GM23248 (cell line): ENCODE measurements around the gene LTB4R. TPM values are rescaled to one million over a fixed set of nuclear protein-coding genes. Genes with fewer than 3 reads are reported as not detected.

ENCODE experiments used
- DNase-seq: peaks from one replicate; pipeline ENCODE4 v3.0.0-alpha.2; 2015
- H2AFZ ChIP-seq: fragments of 200-600 bp; sonication (generic); 2 replicates; pipeline ENCODE4 v1.6.1; 2016; ENCODE audit warnings: antibody characterized with exemption
- H3F3A ChIP-seq: fragments of 200-600 bp; sonication (generic); 2 replicates; pipeline ENCODE4 v1.6.1; 2016; ENCODE audit warnings: mild to moderate bottlenecking, antibody characterized with exemption, mixed run types; ENCODE audit not compliant: insufficient read depth
- H3K27ac ChIP-seq: fragments of 200-600 bp; sonication (generic); 2 replicates; pipeline ENCODE4 v1.5.1; 2016; ENCODE audit warnings: mild to moderate bottlenecking
- H3K27me3 ChIP-seq: fragments of 200-600 bp; sonication (generic); replicated peaks from 2 replicates; pipeline ENCODE4 v1.6.1; 2016; ENCODE audit warnings: mild to moderate bottlenecking; ENCODE audit not compliant: insufficient read depth
- H3K36me3 ChIP-seq: fragments of 200-600 bp; sonication (generic); 2 replicates; pipeline ENCODE4 v1.6.1; 2016; ENCODE audit warnings: low read depth, mild to moderate bottlenecking
- H3K4me1 ChIP-seq: fragments of 200-600 bp; sonication (generic); 2 replicates; pipeline ENCODE4 v1.6.1; 2016; ENCODE audit warnings: mild to moderate bottlenecking; ENCODE audit not compliant: insufficient read depth
- H3K4me2 ChIP-seq: fragments of 200-600 bp; sonication (generic); one replicate; pipeline ENCODE4 v1.6.1; 2016; ENCODE audit warnings: mild to moderate bottlenecking; ENCODE audit not compliant: unreplicated experiment
- H3K4me3 ChIP-seq: fragments of 200-600 bp; sonication (generic); 2 replicates; pipeline ENCODE4 v1.5.1; 2016; ENCODE audit warnings: mild to moderate bottlenecking
- H3K79me2 ChIP-seq: fragments of 200-600 bp; sonication (generic); 2 replicates; pipeline ENCODE4 v1.6.1; 2016; ENCODE audit warnings: mild to moderate bottlenecking; ENCODE audit not compliant: insufficient read depth
- H3K9ac ChIP-seq: fragments of 200-600 bp; sonication (generic); 2 replicates; pipeline ENCODE4 v1.6.1; 2016; ENCODE audit warnings: mild to moderate bottlenecking
- H3K9me2 ChIP-seq: fragments of 200-600 bp; sonication (generic); 2 replicates; pipeline ENCODE4 v1.6.1; 2016; ENCODE audit warnings: mixed run types, mild to moderate bottlenecking, moderate library complexity; ENCODE audit not compliant: insufficient read depth
- H3K9me3 ChIP-seq: fragments of 200-600 bp; sonication (generic); one replicate; pipeline ENCODE4 v1.6.1; 2017; ENCODE audit warnings: low read depth
- H4K20me1 ChIP-seq: fragments of 200-600 bp; sonication (generic); 2 replicates; pipeline ENCODE4 v1.6.0; 2016; ENCODE audit not compliant: insufficient read depth
- EZH2 ChIP-seq: fragments of 200-600 bp; sonication (generic); IDR thresholded peaks from 2 replicates; pipeline ENCODE4 v1.6.1; 2018; ENCODE audit warnings: antibody characterized with exemption, mild to moderate bottlenecking; ENCODE audit not compliant: insufficient read depth, poor library complexity, severe bottlenecking
- EZH2phosphoT487 ChIP-seq: fragments of 200-600 bp; sonication (generic); IDR thresholded peaks from 2 replicates; pipeline ENCODE4 v1.6.1; 2018; ENCODE audit warnings: antibody characterized with exemption, moderate library complexity, mild to moderate bottlenecking, low read depth; ENCODE audit not compliant: insufficient read depth
- WGBS, 2 experiments: methylation state at CpG; one replicate each; pipeline ENCODE4 v1.1.6; 2015 to 2017; ENCODE audit warnings: low lambda C conversion rate in 2 of 2, low coverage in 1 of 2; ENCODE audit errors: missing lambda C conversion rate in 2 of 2; 5-methylcytosine and 5-hydroxymethylcytosine counted together
- in situ Hi-C: fragments of 300-500 bp; cut with MboI; formaldehyde crosslinking; loops from 2 replicates; pipeline ENCODE4 v1.15.0; 2020
- polyA plus RNA-seq: library from polyadenylated mRNA; unstranded; fragments of >200 nt; fragmentation: Nextera tagmentation; extraction: Ambion mirVana; gene quantifications from 2 replicates; pipeline ENCODE4 v1.2.1, GENCODE V29; 2016
- total RNA-seq: library from RNA; depleted of rRNA; stranded (reverse); fragments of >200 nt; shearing (Covaris generic); gene quantifications from 2 replicates; pipeline ENCODE4 v1.2.3, GENCODE V29; 2014

The LTB4R gene
- total and polyA plus RNA-seq, 2 experiments from 2014 or later: 1.1 to 2.4 TPM

- no peak overlapping the region for H3K4me2 ChIP-seq
- TF ChIP-seq EZH2: no peak
- TF ChIP-seq EZH2phosphoT487: no peak
- no peaks in the 10 kb centered on the region for H3K9me2 ChIP-seq
- H3K4me1 ChIP-seq: no peaks in the 10 kb centered on the region
- DNase-seq: no peak
- H3K27ac ChIP-seq: no peak overlapping the region
- no peaks in the 10 kb centered on the region; the same call in 1 of the 2 replicates for H3K27me3 ChIP-seq
- H3K9me3 ChIP-seq: no peaks in the 10 kb centered on the region
- H3K9ac ChIP-seq: no peak overlapping the region
- H2AFZ ChIP-seq: no peak overlapping the region
- WGBS, 2 experiments: 58 to 64% methylated on average over 9 to 10 of the region's 10 CpGs
- H3K79me2 ChIP-seq: no peaks in the 10 kb centered on the region
- H3F3A ChIP-seq: peaks cover 3% of the 10 kb centered on the region; the same call in 1 of the 2 replicates
- H4K20me1 ChIP-seq: no peaks in the 10 kb centered on the region
- no peak overlapping the region for H3K4me3 ChIP-seq
- in situ Hi-C loops: no loop called here
- no peaks in the 10 kb centered on the region for H3K36me3 ChIP-seq
Observed at GRCh38 chr14:24322672-24323071, 11.4 kb downstream of the LTB4R start.

- Histone ChIP-seq H3K9me3 (no peaks in the 10 kb centered on the region), H3F3A (no peaks in the 10 kb centered on the region), H3K36me3 (no peaks in the 10 kb centered on the region), H3K9ac (no peak overlapping the region), H2AFZ (no peak overlapping the region), H4K20me1 (no peaks in the 10 kb centered on the region), H3K27me3 (no peaks in the 10 kb centered on the region; the same call in 1 of the 2 replicates), H3K4me2 (no peak overlapping the region), H3K27ac (no peak overlapping the region), H3K9me2 (no peaks in the 10 kb centered on the region), H3K4me1 (no peaks in the 10 kb centered on the region), H3K79me2 (no peaks in the 10 kb centered on the region), H3K4me3 (no peak overlapping the region)
- in situ Hi-C loops: no loop called here
- peak; percentile 39 for DNase-seq
- 10% methylated on average over 3 of the region's 3 CpGs for WGBS, 2 experiments
- TF ChIP-seq EZH2phosphoT487 (no peak), EZH2 (no peak)
Observed at GRCh38 chr14:24323341-24323740, 12.0 kb downstream of the LTB4R start.

DNA sequence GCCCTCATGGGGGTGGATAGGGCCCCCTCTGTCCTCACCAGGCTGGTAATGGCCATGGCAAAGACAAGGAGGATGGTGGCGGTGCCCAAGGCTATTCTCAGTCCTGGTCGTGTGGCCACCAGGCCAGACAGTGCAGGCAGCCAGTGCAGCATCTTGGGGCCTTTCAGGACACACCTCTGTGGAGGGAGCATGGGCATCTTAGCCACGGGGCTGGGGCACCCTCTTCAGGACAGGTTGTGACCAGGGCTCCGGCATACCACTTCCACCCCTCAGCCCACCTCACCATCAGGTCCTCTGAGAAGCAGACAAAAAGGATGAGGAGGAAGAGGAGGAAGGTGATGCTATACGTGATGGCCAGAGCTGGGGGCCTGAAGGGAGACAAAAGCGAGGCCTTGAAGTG is 12.7 kb downstream of the LTB4R start:
- no peak overlapping the region for H3K27ac ChIP-seq
- in situ Hi-C loops: no loop called here
- 62 to 65% methylated on average over 6 of the region's 6 CpGs for WGBS, 2 experiments
- no peaks in the 10 kb centered on the region for H3K4me1 ChIP-seq
- no peak for DNase-seq
- H3K9me2 ChIP-seq: no peaks in the 10 kb centered on the region
- no peak overlapping the region for H2AFZ ChIP-seq
- no peaks in the 10 kb centered on the region for H3K79me2 ChIP-seq
- no peaks in the 10 kb centered on the region for H3K9me3 ChIP-seq
- H3K9ac ChIP-seq: no peak overlapping the region
- no peak for TF ChIP-seq EZH2phosphoT487
- TF ChIP-seq EZH2: no peak
- H4K20me1 ChIP-seq: no peaks in the 10 kb centered on the region
- no peak overlapping the region for H3K4me2 ChIP-seq
- no peak overlapping the region for H3K4me3 ChIP-seq
- no peaks in the 10 kb centered on the region for H3K36me3 ChIP-seq
- no peaks in the 10 kb centered on the region; the same call in 1 of the 2 replicates for H3K27me3 ChIP-seq
- no peaks in the 10 kb centered on the region for H3F3A ChIP-seq

- no peaks in the 10 kb centered on the region for H3K9me3 ChIP-seq
- no peak overlapping the region for H3K27ac ChIP-seq
- no peak overlapping the region for H3K4me2 ChIP-seq
- H2AFZ ChIP-seq: no peak overlapping the region
- no peaks in the 10 kb centered on the region; the same call in 1 of the 2 replicates for H3K27me3 ChIP-seq
- no peak overlapping the region for H3K9ac ChIP-seq
- H3K4me1 ChIP-seq: no peaks in the 10 kb centered on the region
- TF ChIP-seq EZH2phosphoT487 (no peak), EZH2 (no peak)
- no peak for DNase-seq
- in situ Hi-C loops: no loop called here
- no peaks in the 10 kb centered on the region for H4K20me1 ChIP-seq
- no peaks in the 10 kb centered on the region for H3K9me2 ChIP-seq
- no peaks in the 10 kb centered on the region for H3F3A ChIP-seq
- H3K79me2 ChIP-seq: no peaks in the 10 kb centered on the region
- 72 to 82% methylated on average over 5 of the region's 5 CpGs for WGBS, 2 experiments
- H3K36me3 ChIP-seq: no peaks in the 10 kb centered on the region
- H3K4me3 ChIP-seq: no peak overlapping the region
Observed at GRCh38 chr14:24325041-24325530, 13.8 kb downstream of the LTB4R start.

DNA sequence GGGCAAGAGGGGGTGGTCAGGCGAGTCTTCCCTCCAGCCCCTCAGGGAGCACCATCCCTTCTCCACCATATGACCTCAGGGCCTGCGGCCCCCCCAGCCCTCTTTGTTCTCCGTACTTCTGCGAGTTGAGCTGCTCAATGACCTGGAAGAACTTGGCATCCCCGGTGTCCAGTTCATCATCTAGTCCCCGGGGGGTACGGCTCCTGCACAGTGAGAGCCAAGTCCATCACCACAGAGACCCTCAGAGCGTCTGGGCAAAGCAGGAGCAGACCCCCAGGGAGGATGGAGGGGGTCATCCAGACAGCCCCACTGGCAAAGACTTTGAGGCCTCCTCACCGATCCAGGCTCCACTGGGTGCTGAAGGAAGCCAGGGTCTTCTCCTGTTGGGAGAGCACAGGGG is 14.7 kb downstream of the LTB4R start:
- no peaks in the 10 kb centered on the region for H3K79me2 ChIP-seq
- no peaks in the 10 kb centered on the region for H4K20me1 ChIP-seq
- H3K27ac ChIP-seq: no peak overlapping the region
- H3K9ac ChIP-seq: no peak overlapping the region
- H3K36me3 ChIP-seq: no peaks in the 10 kb centered on the region
- H3K4me1 ChIP-seq: no peaks in the 10 kb centered on the region
- 57 to 67% methylated on average over 8 to 9 of the region's 9 CpGs for WGBS, 2 experiments
- TF ChIP-seq EZH2phosphoT487: no peak
- TF ChIP-seq EZH2: no peak
- no peaks in the 10 kb centered on the region for H3K9me2 ChIP-seq
- no peaks in the 10 kb centered on the region for H3F3A ChIP-seq
- H3K9me3 ChIP-seq: no peaks in the 10 kb centered on the region
- DNase-seq: no peak
- no peak overlapping the region for H3K4me3 ChIP-seq
- H3K27me3 ChIP-seq: no peaks in the 10 kb centered on the region
- H2AFZ ChIP-seq: no peak overlapping the region
- in situ Hi-C loops: no loop called here
- H3K4me2 ChIP-seq: no peak overlapping the region
